IMR-90 (cell line): Measurements from ENCODE around the gene HIF1AN. TPM values are rescaled to one million over a fixed set of nuclear protein-coding genes. Genes with fewer than 3 reads are reported as not detected.

ENCODE experiments used
- ATAC-seq: fragments of 200-7000 bp; cut with Tn5 transposase; 2 replicates; pipeline ENCODE4 v1.9.1; 2020; ENCODE audit warnings: low read depth, mild to moderate bottlenecking, moderate library complexity
- BruUV-seq: library from RNA; stranded (reverse); fragments of 400-500 nt; replicated peaks from 2 replicates; lab custom pipeline; 2021; lab: Mats Ljungman, UMichigan
- CTCF ChIA-PET: fragments of 300-600 bp; formaldehyde crosslinking; extraction: SDS; loops from one replicate; lab custom pipeline; 2021; ENCODE audit warnings: antibody characterized with exemption; lab: Yijun Ruan, JAX
- POLR2A ChIA-PET: fragments of 300-600 bp; sonication (Branson Sonifier 250); formaldehyde crosslinking; loops from one replicate; lab custom pipeline; 2022; ENCODE audit warnings: antibody characterized with exemption; ENCODE audit not compliant: unreplicated experiment; lab: Charles Lee
- DNase-seq: peaks from one replicate; pipeline ENCODE4 v3.0.0; 2013
- H2AFZ ChIP-seq: replicated peaks from 2 replicates; pipeline ENCODE3; 2013; ENCODE audit warnings: low read length, mild to moderate bottlenecking; ENCODE audit not compliant: poor library complexity
- H2AK5ac ChIP-seq: 2 replicates; pipeline ENCODE4 v1.6.1; 2013; ENCODE audit warnings: low read depth, low read length, inconsistent platforms
- H2AK9ac ChIP-seq: replicated peaks from 2 replicates; pipeline ENCODE3; 2013; ENCODE audit warnings: mild to moderate bottlenecking, low read depth, low read length, moderate library complexity; ENCODE audit not compliant: poor library complexity
- H2BK120ac ChIP-seq: 2 replicates; pipeline ENCODE4 v1.6.1; 2013; ENCODE audit warnings: low read depth, low read length, inconsistent platforms
- H2BK15ac ChIP-seq: 3 replicates; pipeline ENCODE4 v1.6.1; 2013; ENCODE audit warnings: low read depth, low read length, inconsistent platforms
- H2BK20ac ChIP-seq: 2 replicates; pipeline ENCODE4 v1.6.1; 2013; ENCODE audit warnings: low read depth, mild to moderate bottlenecking, inconsistent platforms, low read length, moderate library complexity
- H2BK5ac ChIP-seq: 2 replicates; pipeline ENCODE4 v1.6.1; 2013; ENCODE audit warnings: mild to moderate bottlenecking, low read depth, low read length, inconsistent platforms; ENCODE audit not compliant: poor library complexity, severe bottlenecking
- H3K14ac ChIP-seq: replicated peaks from 2 replicates; pipeline ENCODE4 v1.6.1; 2013; ENCODE audit warnings: low read depth, low read length, inconsistent platforms
- H3K18ac ChIP-seq: 2 replicates; pipeline ENCODE4 v1.6.1; 2013; ENCODE audit warnings: low read depth, low read length, control low read depth
- H3K23ac ChIP-seq: 2 replicates; pipeline ENCODE4 v1.6.1; 2013; ENCODE audit warnings: low read depth, low read length, inconsistent platforms
- H3K27ac ChIP-seq: 2 replicates; pipeline ENCODE4 v1.5.1; 2013; ENCODE audit warnings: mild to moderate bottlenecking, control low read depth, low read length; ENCODE audit not compliant: insufficient read depth
- H3K27me3 ChIP-seq: 2 replicates; pipeline ENCODE4 v1.6.1; 2013; ENCODE audit warnings: low read length; ENCODE audit not compliant: control insufficient read depth, insufficient read depth
- H3K36me3 ChIP-seq: 2 replicates; pipeline ENCODE4 v1.6.1; 2013; ENCODE audit warnings: low read length, mixed read lengths; ENCODE audit not compliant: control insufficient read depth, insufficient read depth
- H3K4ac ChIP-seq: 2 replicates; pipeline ENCODE4 v1.6.1; 2013; ENCODE audit warnings: low read depth, low read length, inconsistent platforms
- H3K4me1 ChIP-seq: 2 replicates; pipeline ENCODE4 v1.6.1; 2013; ENCODE audit warnings: low read length, mixed read lengths; ENCODE audit not compliant: control insufficient read depth, insufficient read depth
- H3K4me2 ChIP-seq: 2 replicates; pipeline ENCODE4 v1.6.1; 2013; ENCODE audit warnings: low read depth, mild to moderate bottlenecking, control low read depth, low read length, moderate library complexity
- H3K4me3 ChIP-seq: 2 replicates; pipeline ENCODE4 v1.5.1; 2013; ENCODE audit warnings: low read depth, mild to moderate bottlenecking, control low read depth, low read length, moderate library complexity; ENCODE audit not compliant: insufficient read depth
- H3K56ac ChIP-seq: 2 replicates; pipeline ENCODE4 v1.6.1; 2013; ENCODE audit warnings: low read length, inconsistent platforms; ENCODE audit not compliant: insufficient read depth; ENCODE audit errors: extremely low read depth
- H3K79me1 ChIP-seq, 2 experiments: 2 replicates each; pipeline ENCODE4 v1.6.1; 2013; ENCODE audit warnings: low read length in 2 of 2, inconsistent platforms in 1 of 2, low read depth in 1 of 2
- H3K9ac ChIP-seq: 2 replicates; pipeline ENCODE4 v1.6.1; 2013; ENCODE audit warnings: low read depth, low read length, control low read depth
- H3K9me1 ChIP-seq: 2 replicates; pipeline ENCODE4 v1.6.1; 2013; ENCODE audit warnings: low read length, inconsistent platforms; ENCODE audit not compliant: insufficient read depth
- H3K9me3 ChIP-seq: 2 replicates; pipeline ENCODE4 v1.6.1; 2013; ENCODE audit warnings: low read length; ENCODE audit not compliant: control insufficient read depth, insufficient read depth
- H4K20me1 ChIP-seq: 2 replicates; pipeline ENCODE4 v1.6.1; 2013; ENCODE audit warnings: low read length, inconsistent platforms; ENCODE audit not compliant: insufficient read depth
- H4K5ac ChIP-seq: 2 replicates; pipeline ENCODE4 v1.6.1; 2013; ENCODE audit warnings: mild to moderate bottlenecking, low read depth, low read length, control low read depth
- H4K8ac ChIP-seq, 2 experiments: 2 replicates each; pipeline ENCODE4 v1.6.1; 2013; ENCODE audit warnings: low read depth in 2 of 2, low read length in 2 of 2, control low read depth in 1 of 2, inconsistent platforms in 1 of 2
- H4K91ac ChIP-seq: 2 replicates; pipeline ENCODE4 v1.6.1; 2013; ENCODE audit warnings: low read depth, low read length, inconsistent platforms; ENCODE audit not compliant: insufficient read depth
- CHD1 ChIP-seq: IDR thresholded peaks from 2 replicates; pipeline ENCODE4 v1.6.1; 2012; ENCODE audit warnings: low read depth, low read length, improper control_type of control experiment
- ELK1 ChIP-seq: fragments of 150-350 bp; IDR thresholded peaks from 2 replicates; pipeline ENCODE4 v1.6.1; 2016; ENCODE audit warnings: low read depth, mild to moderate bottlenecking, low read length, moderate library complexity, borderline replicate concordance
- MAZ ChIP-seq: IDR thresholded peaks from 2 replicates; pipeline ENCODE4 v1.6.1; 2012; ENCODE audit warnings: low read depth, mild to moderate bottlenecking, low read length, improper control_type of control experiment, moderate library complexity, borderline replicate concordance
- MXI1 ChIP-seq: IDR thresholded peaks from 2 replicates; pipeline ENCODE4 v1.6.1; 2012; ENCODE audit warnings: low read depth, mild to moderate bottlenecking, low read length, moderate library complexity, borderline replicate concordance
- NFE2L2 ChIP-seq: fragments of 150-350 bp; IDR thresholded peaks from 2 replicates; pipeline ENCODE4 v1.6.1; 2016; ENCODE audit warnings: low read depth, mild to moderate bottlenecking, low read length
- POLR2A ChIP-seq: IDR thresholded peaks from 2 replicates; pipeline ENCODE4 v1.6.1; 2012; ENCODE audit warnings: mild to moderate bottlenecking, low read depth, low read length
- RAD21 ChIP-seq: IDR thresholded peaks from 2 replicates; pipeline ENCODE4 v1.6.1; 2012; ENCODE audit warnings: low read length, improper control_type of control experiment
- RCOR1 ChIP-seq: IDR thresholded peaks from 2 replicates; pipeline ENCODE4 v1.6.1; 2012; ENCODE audit warnings: mild to moderate bottlenecking, low read length, improper control_type of control experiment; ENCODE audit not compliant: insufficient replicate concordance
- RFX5 ChIP-seq: IDR thresholded peaks from 2 replicates; pipeline ENCODE4 v1.8.0; 2012; ENCODE audit warnings: low read depth, mild to moderate bottlenecking, low read length, moderate library complexity
- SMC3 ChIP-seq: fragments of 150-350 bp; IDR thresholded peaks from 2 replicates; pipeline ENCODE4 v1.6.1; 2016; ENCODE audit warnings: low read depth, mild to moderate bottlenecking, antibody characterized with exemption, low read length, moderate library complexity
- WGBS, 2 experiments: methylation state at CpG; one replicate each; pipeline versions ENCODE4 v1.1.5 to v1.1.7; 2013; ENCODE audit warnings: missing lambda C conversion rate in 2 of 2; ENCODE audit not compliant: insufficient read length in 1 of 2; ENCODE audit errors: extremely low coverage in 2 of 2; 5-methylcytosine and 5-hydroxymethylcytosine counted together
- dilution Hi-C: fragments of 300-500 bp; cut with HindIII; formaldehyde crosslinking; loops from one replicate; pipeline ENCODE4 v1.14.3; 2018; ENCODE audit warnings: low sequenced_read_pairs; ENCODE audit not compliant: unreplicated experiment
- in situ Hi-C: fragments of 300-500 bp; cut with MboI; formaldehyde crosslinking; loops from 3 replicates; pipeline ENCODE4 v1.14.3; 2019; ENCODE audit warnings: low sequenced_read_pairs, inconsistent platforms, mixed read lengths
- intact Hi-C: fragments of 100-400 bp; cut with micrococcal nuclease; formaldehyde crosslinking; loops from 2 replicates; pipeline ENCODE4 v1.10.0; 2022
- polyA plus RNA-seq, 3 experiments: library from polyadenylated mRNA; depleted of rRNA; stranded (reverse); fragments of >200 nt; gene quantifications; 2 replicates each; pipeline ENCODE4 v1.2.3, GENCODE V29; 2012; ENCODE audit warnings: low replicate concordance in 1 of 3
- total RNA-seq: library from RNA; depleted of rRNA; stranded (reverse); fragments of >200 nt; gene quantifications from 2 replicates; pipeline ENCODE4 v1.2.3, GENCODE V29; 2012

HIF1AN gene
- total and polyA plus RNA-seq, 2 of the 4 experiments (the other 2 are of a cell fraction): 10.2 to 10.3 TPM

GRCh38 chr10:100551196-100551595 lies 15.5 kb downstream of the HIF1AN start:
- H2AFZ ChIP-seq: no peak overlapping the region
- no peak overlapping the region for H3K9ac ChIP-seq
- ATAC-seq: no peak
- DNase-seq: no peak
- no peak overlapping the region for H4K91ac ChIP-seq
- no peak overlapping the region for H2BK20ac ChIP-seq
- no peak overlapping the region for H2AK5ac ChIP-seq
- TF ChIP-seq SMC3: no peak
- no peak for TF ChIP-seq NFE2L2
- TF ChIP-seq RAD21: no peak
- no peak for TF ChIP-seq RFX5
- no peak for TF ChIP-seq MXI1
- no peak for TF ChIP-seq RCOR1
- no peak for TF ChIP-seq CHD1
- TF ChIP-seq MAZ: no peak
- no peak for TF ChIP-seq ELK1
- no peak for TF ChIP-seq POLR2A
- no peak overlapping the region for H3K14ac ChIP-seq
- no peaks in the 10 kb centered on the region for H3K4me1 ChIP-seq
- H4K8ac ChIP-seq: no peak overlapping the region
- H3K4ac ChIP-seq: no peak overlapping the region
- no peaks in the 10 kb centered on the region for H3K27me3 ChIP-seq
- peaks cover 3% of the 10 kb centered on the region; the same call in 1 of the 2 replicates for H3K9me1 ChIP-seq
- CTCF ChIA-PET: no interaction called here
- no peak overlapping the region for H3K4me3 ChIP-seq
- H2BK120ac ChIP-seq: no peak overlapping the region
- peaks cover 43% of the 10 kb centered on the region for H3K36me3 ChIP-seq
- H3K27ac ChIP-seq: no peak overlapping the region
- H3K56ac ChIP-seq: no peak overlapping the region
- no peak overlapping the region for H2BK5ac ChIP-seq
- POLR2A ChIA-PET: no interaction called here
- no peak overlapping the region for H2BK15ac ChIP-seq
- H3K23ac ChIP-seq: no peak overlapping the region
- WGBS, 2 experiments: no CpG with 5 or more reads among the region's 4 CpGs
- H4K5ac ChIP-seq: no peak overlapping the region
- BruUV-seq: no TSS peak
- H3K18ac ChIP-seq: no peak overlapping the region
- no peaks in the 10 kb centered on the region for H3K9me3 ChIP-seq
- dilution Hi-C loops (no loop called here), intact Hi-C loops (no loop called here), in situ Hi-C loops (no loop called here)
- H4K20me1 ChIP-seq: 0 out of 2 replicates have a peak, but pooled peaks cover 3% of the 10 kb centered on the region
- H2AK9ac ChIP-seq: no peak overlapping the region
- H3K4me2 ChIP-seq: no peak overlapping the region
- H3K79me1 ChIP-seq: no peaks in the 10 kb centered on the region
